Spinal cord (tissue), 10 donors: ENCODE data around the gene ULBP1. TPM values are rescaled to one million over a fixed set of nuclear protein-coding genes. Genes with fewer than 3 reads are reported as not detected.
"Not testable (repeated sequence)": the region's sequence is repeated elsewhere in the genome, so short reads cannot be mapped to it uniquely, and the experiment has no call there.

Source experiments
- DNase-seq, 6 donors: peaks; one replicate each; pipeline versions ENCODE4 v3.0.0 to v3.0.0-alpha.2; 2013 to 2015; ENCODE audit warnings: low spot score in 6 of 6, low read depth in 4 of 6
- H3K27ac ChIP-seq: one replicate; pipeline ENCODE4 v1.5.1; 2013; ENCODE audit warnings: low read depth, low read length, control low read depth
- H3K27me3 ChIP-seq: one replicate; pipeline ENCODE4 v1.6.1; 2013; ENCODE audit warnings: low read length; ENCODE audit not compliant: control insufficient read depth, insufficient read depth
- H3K36me3 ChIP-seq: one replicate; pipeline ENCODE4 v1.6.1; 2013; ENCODE audit warnings: low read length; ENCODE audit not compliant: control insufficient read depth, insufficient read depth
- H3K4me1 ChIP-seq: one replicate; pipeline ENCODE4 v1.6.1; 2013; ENCODE audit warnings: low read length; ENCODE audit not compliant: control insufficient read depth, insufficient read depth
- H3K4me3 ChIP-seq: one replicate; pipeline ENCODE4 v1.5.1; 2013; ENCODE audit warnings: low read depth, low read length, control low read depth
- H3K9me3 ChIP-seq: one replicate; pipeline ENCODE4 v1.6.1; 2013; ENCODE audit warnings: low read length; ENCODE audit not compliant: control insufficient read depth, insufficient read depth
- WGBS: methylation state at CpG from one replicate; pipeline ENCODE4 v1.1.5; 2013; ENCODE audit warnings: missing lambda C conversion rate; ENCODE audit not compliant: insufficient coverage; 5-methylcytosine and 5-hydroxymethylcytosine counted together
- polyA plus RNA-seq, 2 donors: library from polyadenylated mRNA; unstranded; fragments of 120-200 nt; gene quantifications; one replicate each; pipeline ENCODE4 v1.2.1, GENCODE V29; 2013; ENCODE audit not compliant: insufficient read length in 2 of 2
- total RNA-seq, 2 donors: library from RNA; depleted of rRNA in 1 of 2; stranded (reverse); fragments of 120-200 nt in 1 of 2; fragments of >200 nt in 1 of 2; gene quantifications; one replicate each; pipeline versions ENCODE4 v1.2.3 to v1.2.4, GENCODE V29; 2013 to 2014
- donor health status: healthy.

The ULBP1 gene
- total and polyA plus RNA-seq, 4 donors: 0.17 to 1.3 (median 0.50) TPM

DNA sequence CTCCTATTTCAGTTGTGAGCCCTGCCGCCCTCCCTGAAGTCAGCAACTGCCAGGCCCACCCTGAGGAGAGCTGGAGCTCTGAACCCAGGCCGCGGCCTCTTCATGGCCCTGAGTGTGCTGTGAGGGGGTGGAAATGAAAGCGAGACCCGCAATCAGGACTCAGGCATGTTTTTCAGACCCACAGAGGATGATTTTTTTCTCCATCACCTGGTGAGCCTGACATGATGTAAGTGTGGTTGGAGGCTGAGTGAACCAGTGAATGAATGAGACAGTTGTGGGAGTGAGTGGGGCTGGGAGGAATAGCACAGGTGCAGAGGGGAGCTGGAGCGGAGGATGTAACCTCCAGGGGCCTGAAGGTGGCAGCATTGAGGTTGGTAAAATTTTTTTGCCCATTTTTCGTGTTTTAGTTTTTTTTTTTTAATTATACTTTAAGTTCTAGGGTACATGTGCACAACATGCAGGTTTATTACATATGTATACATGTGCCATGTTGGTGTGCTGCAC, 43.3 kb downstream of the ULBP1 start:
- peak in 1 of 6 donors; percentile 41 for DNase-seq
- H3K27ac ChIP-seq: no peak overlapping the region
- WGBS: 90% methylated on average over 5 of the region's 7 CpGs
- peaks cover 64% of the 10 kb centered on the region for H3K27me3 ChIP-seq
- H3K9me3 ChIP-seq: no peaks in the 10 kb centered on the region
- peaks cover 20% of the 10 kb centered on the region for H3K4me1 ChIP-seq
- no peak overlapping the region for H3K4me3 ChIP-seq
- H3K36me3 ChIP-seq: no peaks in the 10 kb centered on the region

DNA sequence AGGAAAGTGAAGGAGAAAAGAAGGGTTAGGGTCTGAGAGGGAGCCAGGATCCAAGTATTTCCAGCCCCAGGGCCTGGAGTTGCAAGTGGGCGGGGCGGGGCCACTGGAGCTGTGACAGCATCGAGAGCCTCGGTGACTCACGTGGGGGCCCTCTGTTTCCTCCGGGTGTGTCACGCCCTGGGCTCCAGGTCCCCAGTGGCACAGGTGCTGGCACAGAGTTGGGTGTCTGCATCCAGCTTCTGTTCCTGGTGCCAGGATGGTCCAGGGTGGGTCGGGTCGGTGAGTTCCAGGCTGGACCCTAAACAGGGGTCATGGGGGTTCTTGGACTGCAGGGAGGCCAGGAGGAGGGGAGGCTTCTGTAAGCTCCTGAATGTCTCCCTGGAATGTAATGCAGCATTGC, 44.8 kb downstream of the ULBP1 start:
- 59% methylated on average over 9 of the region's 9 CpGs for WGBS
- Histone ChIP-seq H3K27ac (no peak overlapping the region), H3K4me3 (no peak overlapping the region), H3K4me1 (peaks cover 20% of the 10 kb centered on the region), H3K27me3 (peaks cover 78% of the 10 kb centered on the region), H3K9me3 (no peaks in the 10 kb centered on the region), H3K36me3 (no peaks in the 10 kb centered on the region)
- DNase-seq: no peak

- not testable (repeated sequence) for H3K4me3 ChIP-seq, H3K27ac ChIP-seq, H3K36me3 ChIP-seq, DNase-seq, H3K9me3 ChIP-seq
- no CpG with 5 or more reads among the region's 8 CpGs for WGBS
- Histone ChIP-seq H3K4me1 (peaks cover 15% of the 10 kb centered on the region), H3K27me3 (peaks cover 83% of the 10 kb centered on the region)
Measured at GRCh38 chr6:150012846-150013784, 49.4 kb downstream of the ULBP1 start.

GRCh38 chr6:150013785-150014622, 50.3 kb downstream of the ULBP1 start:
- H3K36me3 ChIP-seq, H3K9me3 ChIP-seq, H3K27ac ChIP-seq, H3K4me3 ChIP-seq: not testable (repeated sequence)
- peak in 1 of 6 donors; percentile 35 for DNase-seq
- H3K27me3 ChIP-seq: peaks cover 80% of the 10 kb centered on the region
- WGBS: no CpG with 5 or more reads among the region's 24 CpGs
- H3K4me1 ChIP-seq: peaks cover 15% of the 10 kb centered on the region

GRCh38 chr6:150014623-150015280, 51.0 kb downstream of the ULBP1 start:
- not testable (repeated sequence) for H3K4me3 ChIP-seq, H3K27ac ChIP-seq, DNase-seq, H3K9me3 ChIP-seq, H3K36me3 ChIP-seq
- WGBS: no CpG with 5 or more reads among the region's 50 CpGs
- Histone ChIP-seq H3K27me3 (peaks cover 79% of the 10 kb centered on the region), H3K4me1 (peaks cover 15% of the 10 kb centered on the region)

DNA sequence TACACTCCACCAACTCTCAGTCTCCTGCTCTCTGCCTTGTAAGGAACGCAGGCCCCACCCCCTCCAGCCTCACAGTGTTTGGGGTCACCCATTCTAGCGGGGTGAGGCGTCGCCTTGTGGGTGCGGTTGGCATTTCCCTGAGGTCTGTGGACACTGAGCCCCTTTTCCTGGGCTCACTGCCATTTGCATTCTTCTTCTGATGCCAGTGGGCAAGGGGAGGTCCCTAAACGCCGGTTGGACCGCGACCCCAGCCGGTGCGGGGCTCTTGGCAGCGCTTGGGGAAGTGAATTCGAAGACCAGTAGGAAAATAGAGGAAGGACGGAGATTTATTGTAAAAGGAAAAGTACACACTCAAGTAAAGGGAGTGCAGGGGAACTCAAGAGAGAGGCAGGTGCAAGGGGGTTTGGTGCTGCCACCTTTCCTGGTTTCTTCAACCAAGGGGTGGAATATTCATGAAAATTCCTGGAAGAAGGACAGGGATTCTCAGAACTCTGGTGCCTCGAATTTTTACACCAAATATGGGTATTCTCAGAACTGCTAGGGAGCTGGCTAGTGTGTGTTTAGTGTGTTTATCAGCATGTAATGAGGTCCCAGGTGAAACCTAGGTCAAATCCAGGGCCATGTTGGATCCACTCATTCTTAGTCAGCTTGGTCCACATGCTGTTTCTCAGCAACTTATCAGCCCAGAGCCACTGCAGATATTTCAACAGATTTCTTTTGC, 51.7 kb downstream of the ULBP1 start:
- DNase-seq, H3K27ac ChIP-seq, H3K36me3 ChIP-seq, H3K4me3 ChIP-seq, H3K9me3 ChIP-seq: not testable (repeated sequence)
- Histone ChIP-seq H3K27me3 (peaks cover 72% of the 10 kb centered on the region), H3K4me1 (peaks cover 15% of the 10 kb centered on the region)
- 3% methylated on average over 14 of the region's 15 CpGs for WGBS

- Histone ChIP-seq H3K36me3 (no peaks in the 10 kb centered on the region), H3K4me1 (peaks cover 15% of the 10 kb centered on the region), H3K9me3 (no peaks in the 10 kb centered on the region), H3K27me3 (peaks cover 68% of the 10 kb centered on the region), H3K27ac (no peak overlapping the region), H3K4me3 (no peak overlapping the region)
- 27% methylated on average over 6 of the region's 6 CpGs for WGBS
- DNase-seq: peak; percentile 59 to 93 (median 70)
Measured at GRCh38 chr6:150016324-150017185, 52.8 kb downstream of the ULBP1 start.

DNA sequence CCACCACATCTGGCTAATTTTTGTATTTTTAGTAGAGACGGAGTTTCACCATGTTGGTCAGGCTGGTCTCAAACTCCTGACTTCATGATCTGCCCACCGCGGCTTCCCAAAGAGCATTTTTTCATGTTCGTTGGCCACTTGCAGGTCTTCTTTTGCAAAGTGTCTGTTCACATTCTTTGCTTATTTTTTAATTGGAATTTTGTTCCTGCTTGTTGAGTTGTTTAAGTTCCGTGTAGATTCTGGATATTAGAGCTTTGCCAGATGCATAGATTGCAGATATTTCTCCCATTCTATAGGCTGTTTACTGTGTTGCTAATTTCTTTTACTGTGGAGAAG, 53.4 kb downstream of the ULBP1 start:
- not testable (repeated sequence) for H3K4me3 ChIP-seq, H3K27ac ChIP-seq, H3K9me3 ChIP-seq, DNase-seq, H3K36me3 ChIP-seq
- H3K27me3 ChIP-seq: peaks cover 62% of the 10 kb centered on the region
- peaks cover 15% of the 10 kb centered on the region for H3K4me1 ChIP-seq
- 0% methylated on average over 1 of the region's 5 CpGs for WGBS
